Stimulated activated CD8-positive, alpha-beta memory T cell treated with anti-CD3 and anti-CD28 coated beads, Interleukin-15, amount 100 ng/mL, for 48 hours (primary cell): ENCODE results near the gene DCLK1.
"Not testable (repeated sequence)": the region's sequence is repeated elsewhere in the genome, so short reads cannot be mapped to it uniquely, and the experiment has no call there.

Experiments
- DNase-seq, 2 donors: peaks; one replicate each; pipeline ENCODE4 v3.0.0-alpha.2; 2020; ENCODE audit warnings: low read depth in 2 of 2

The DCLK1 gene

GRCh38 chr13:36086117-36086516 is 45.1 kb downstream of the DCLK1 start:
- no peak for DNase-seq

- no peak for DNase-seq
Measured at GRCh38 chr13:36084131-36084530, 47.1 kb downstream of the DCLK1 start.

GRCh38 chr13:36082806-36083205 is 48.4 kb downstream of the DCLK1 start:
- DNase-seq = no peak

GRCh38 chr13:36082396-36082795 is 48.8 kb downstream of the DCLK1 start:
- DNase-seq = no peak

GRCh38 chr13:36076211-36076610 is 55.0 kb downstream of the DCLK1 start:
- DNase-seq = no peak

- DNase-seq = no peak
Measured at GRCh38 chr13:36074659-36075058, 56.5 kb downstream of the DCLK1 start.

GRCh38 chr13:36072152-36072935 is 58.8 kb downstream of the DCLK1 start:
- no peak for DNase-seq

GRCh38 chr13:36070504-36071192 is 60.5 kb downstream of the DCLK1 start:
- DNase-seq = not testable (repeated sequence)

- no peak for DNase-seq
Measured at GRCh38 chr13:36069881-36070366, 61.3 kb downstream of the DCLK1 start.

- no peak for DNase-seq
Measured at GRCh38 chr13:36068991-36069390, 62.2 kb downstream of the DCLK1 start.

- DNase-seq = no peak
Measured at GRCh38 chr13:36068566-36068965, 62.6 kb downstream of the DCLK1 start.

- DNase-seq = no peak
Measured at GRCh38 chr13:36067746-36068381, 63.3 kb downstream of the DCLK1 start.

- no peak for DNase-seq
Measured at GRCh38 chr13:36062249-36062648, 68.9 kb downstream of the DCLK1 start.

- DNase-seq = no peak
Measured at GRCh38 chr13:36061621-36062020, 69.6 kb downstream of the DCLK1 start.

- no peak for DNase-seq
Measured at GRCh38 chr13:36061054-36061453, 70.1 kb downstream of the DCLK1 start.

GRCh38 chr13:36059321-36059720 is 71.9 kb downstream of the DCLK1 start:
- DNase-seq = no peak

- DNase-seq = no peak
Measured at GRCh38 chr13:36058116-36058515, 73.1 kb downstream of the DCLK1 start.

GRCh38 chr13:36057547-36057946 is 73.6 kb downstream of the DCLK1 start:
- DNase-seq = no peak

GRCh38 chr13:36057041-36057440 is 74.1 kb downstream of the DCLK1 start:
- DNase-seq = no peak

GRCh38 chr13:36055366-36055765 is 75.8 kb downstream of the DCLK1 start:
- no peak for DNase-seq

- no peak for DNase-seq
Measured at GRCh38 chr13:36054041-36054440, 77.1 kb downstream of the DCLK1 start.

- no peak for DNase-seq
Measured at GRCh38 chr13:36051082-36051481, 80.1 kb downstream of the DCLK1 start.

- DNase-seq = no peak
Measured at GRCh38 chr13:36046672-36047071, 84.5 kb downstream of the DCLK1 start.
